Caki2 (cell line): Measurements from ENCODE around the gene DNAH8. TPM values are rescaled to one million over a fixed set of nuclear protein-coding genes. Genes with fewer than 3 reads are reported as not detected.
A peak's percentile ranks its signal among the peaks of the same experiment; 100 is the strongest.
"Not testable (repeated sequence)": the region's sequence is repeated elsewhere in the genome, so short reads cannot be mapped to it uniquely, and the experiment has no call there.

Source experiments
- DNase-seq: peaks from one replicate; pipeline ENCODE4 v3.0.0-alpha.2; 2015; ENCODE audit warnings: low read depth
- in situ Hi-C: cut with HindIII; loops from 2 replicates; pipeline ENCODE4 v1.10.0; 2016; ENCODE audit warnings: low sequenced_read_pairs, low pct_unique_long_range_greater_than_20kb, mixed read lengths
- total RNA-seq: library from RNA; depleted of rRNA; stranded (reverse); fragments of >200 nt; shearing (Covaris generic); gene quantifications from 2 replicates; pipeline ENCODE4 v1.2.3, GENCODE V29; 2014; ENCODE audit warnings: low replicate concordance

The DNAH8 gene
- total RNA-seq, 1 experiment from 2014 or later, result not detected

GRCh38 chr6:38697846-38698245, 17.3 kb upstream of the DNAH8 start:
- in situ Hi-C loops, result no loop called here
- DNase-seq, result no peak

GRCh38 chr6:38699702-38700101, 15.4 kb upstream of the DNAH8 start:
- DNase-seq, in situ Hi-C loops: not testable (repeated sequence)

- in situ Hi-C loops, result no loop called here
Measured at GRCh38 chr6:38701551-38701950, 13.6 kb upstream of the DNAH8 start.

GRCh38 chr6:38702558-38703397, 12.3 kb upstream of the DNAH8 start, which contains the start of gene GLO1:
Gene GLO1, minus strand, starts transcription at chr6:38703145. Its CDS starts 91 bp downstream, at chr6:38703054.
- in situ Hi-C loops, result no loop called here
- DNase-seq, result peak; percentile 95

More at GRCh38 chr6:38701551-38701950, 13.6 kb upstream of the DNAH8 start:
- DNase-seq, result no peak

GRCh38 chr6:38703949-38704590, 11.0 kb upstream of the DNAH8 start:
- DNase-seq, result no peak
- in situ Hi-C loops, result no loop called here

GRCh38 chr6:38705924-38706323, 9.2 kb upstream of the DNAH8 start:
- in situ Hi-C loops, result no loop called here
- DNase-seq, result no peak

GRCh38 chr6:38708496-38708895, 6.6 kb upstream of the DNAH8 start:
- in situ Hi-C loops, result no loop called here
- DNase-seq, result no peak

- in situ Hi-C loops, result no loop called here
- no peak for DNase-seq
Measured at GRCh38 chr6:38713812-38714211, 1.3 kb upstream of the DNAH8 start.

GRCh38 chr6:38714239-38715015, 684 bp upstream of the DNAH8 start:
- DNase-seq, result no peak
- in situ Hi-C loops, result no loop called here

- no peak for DNase-seq
- in situ Hi-C loops, result no loop called here
Measured at GRCh38 chr6:38716825-38717224, 1.7 kb downstream of the DNAH8 start.

GRCh38 chr6:38719358-38719757, 4.2 kb downstream of the DNAH8 start:
- DNase-seq, result no peak
- in situ Hi-C loops, result no loop called here

- DNase-seq, result no peak
- in situ Hi-C loops, result no loop called here
Measured at GRCh38 chr6:38720295-38720694, 5.2 kb downstream of the DNAH8 start.

GRCh38 chr6:38722038-38722437, 6.9 kb downstream of the DNAH8 start:
- in situ Hi-C loops, result no loop called here
- DNase-seq, result no peak

GRCh38 chr6:38722727-38723334, 7.7 kb downstream of the DNAH8 start:
- in situ Hi-C loops, result no loop called here

GRCh38 chr6:38723783-38724182, 8.7 kb downstream of the DNAH8 start:
- no peak for DNase-seq
- in situ Hi-C loops, result no loop called here

More at GRCh38 chr6:38722727-38723334, 7.7 kb downstream of the DNAH8 start:
- no peak for DNase-seq

- in situ Hi-C loops, result no loop called here
- DNase-seq, result no peak
Measured at GRCh38 chr6:38724343-38724742, 9.2 kb downstream of the DNAH8 start.

GRCh38 chr6:38725414-38726183, 10.5 kb downstream of the DNAH8 start:
- in situ Hi-C loops, result no loop called here
- DNase-seq, result no peak

- in situ Hi-C loops, result no loop called here
- no peak for DNase-seq
Measured at GRCh38 chr6:38728203-38728602, 13.1 kb downstream of the DNAH8 start.
